HuH-7 (cell line): ENCODE data around the gene DCAF15.

Experiments used
- DNase-seq: peaks from one replicate; pipeline ENCODE4 v3.0.0; 2011; ENCODE audit warnings: low spot score

Gene DCAF15

GRCh38 chr19:13930402-13930801, 21.9 kb upstream of the DCAF15 start:
- DNase-seq, result no peak

- DNase-seq, result no peak
Observed at GRCh38 chr19:13931391-13932148, 20.7 kb upstream of the DCAF15 start.

- DNase-seq, result no peak
Observed at GRCh38 chr19:13932149-13932637, 20.1 kb upstream of the DCAF15 start.

GRCh38 chr19:13932911-13933393, 19.4 kb upstream of the DCAF15 start:
- DNase-seq, result no peak

GRCh38 chr19:13934785-13935109, 17.6 kb upstream of the DCAF15 start:
- DNase-seq, result no peak

- no peak for DNase-seq
Observed at GRCh38 chr19:13935765-13936510, 16.4 kb upstream of the DCAF15 start.

GRCh38 chr19:13937479-13938300, 14.6 kb upstream of the DCAF15 start:
- DNase-seq, result no peak

GRCh38 chr19:13938301-13939064, 13.8 kb upstream of the DCAF15 start, which contains the start of gene PODNL1:
Gene PODNL1, minus strand, starts transcription at chr19:13938417. Its CDS starts 236 bp downstream, at chr19:13938181.
- no peak for DNase-seq

- DNase-seq, result no peak
Observed at GRCh38 chr19:13942023-13942684, 10.2 kb upstream of the DCAF15 start.

- no peak for DNase-seq
Observed at GRCh38 chr19:13946414-13946813, 5.9 kb upstream of the DCAF15 start.

GRCh38 chr19:13951043-13951442, 1.3 kb upstream of the DCAF15 start:
- no peak for DNase-seq

- no peak for DNase-seq
Observed at GRCh38 chr19:13951799-13952153, 533 bp upstream of the DCAF15 start.

- DNase-seq, result no peak
Observed at GRCh38 chr19:13952931-13953531, 722 bp downstream of the DCAF15 start.

- no peak for DNase-seq
Observed at GRCh38 chr19:13954185-13954584, 1.9 kb downstream of the DCAF15 start.

GRCh38 chr19:13955662-13956364, 3.5 kb downstream of the DCAF15 start:
- DNase-seq, result no peak

GRCh38 chr19:13956365-13956744, 4.0 kb downstream of the DCAF15 start:
- no peak for DNase-seq

GRCh38 chr19:13957051-13957450, 4.7 kb downstream of the DCAF15 start:
- no peak for DNase-seq

- DNase-seq, result no peak
Observed at GRCh38 chr19:13958043-13958442, 5.7 kb downstream of the DCAF15 start.

- DNase-seq, result no peak
Observed at GRCh38 chr19:13959141-13959961, 7.0 kb downstream of the DCAF15 start.
